Stimulated activated naive CD4-positive, alpha-beta T cell (primary cell): Measurements from ENCODE around the gene IGF1R.
"Not testable (repeated sequence)": the region's sequence is repeated elsewhere in the genome, so short reads cannot be mapped to it uniquely, and the experiment has no call there.

Experiments
- DNase-seq, 6 experiments: peaks; one replicate each; lab custom pipeline; 2025; lab: John Stamatoyannopoulos, UW

The IGF1R gene

GRCh38 chr15:98647774-98648653, at the start of gene IGF1R:
IGF1R (plus strand) TSS chr15:98648539; CDS start chr15:98649582, 1,043 bp downstream.
- peak; percentile 84 to 93 (median 90) for DNase-seq

GRCh38 chr15:98599909-98600691, 48.2 kb upstream of the IGF1R start:
- peak in 5 of 6 experiments; percentile 8 to 70 (median 48) for DNase-seq

- no peak for DNase-seq
Measured at GRCh38 chr15:98604983-98605382, 43.4 kb upstream of the IGF1R start.

GRCh38 chr15:98609144-98609852, 39.0 kb upstream of the IGF1R start:
- no peak for DNase-seq

- no peak for DNase-seq
Measured at GRCh38 chr15:98610991-98611390, 37.3 kb upstream of the IGF1R start.

GRCh38 chr15:98611808-98612207, 36.5 kb upstream of the IGF1R start:
- no peak for DNase-seq

GRCh38 chr15:98612490-98613110, 35.7 kb upstream of the IGF1R start:
- DNase-seq, result peak in 1 of 6 experiments; percentile 16

- DNase-seq, result no peak
Measured at GRCh38 chr15:98614681-98615080, 33.7 kb upstream of the IGF1R start.

- DNase-seq, result no peak
Measured at GRCh38 chr15:98616397-98616796, 31.9 kb upstream of the IGF1R start.

GRCh38 chr15:98617328-98617980, 30.9 kb upstream of the IGF1R start:
- DNase-seq, result no peak

- not testable (repeated sequence) for DNase-seq
Measured at GRCh38 chr15:98618576-98618975, 29.8 kb upstream of the IGF1R start.

- no peak for DNase-seq
Measured at GRCh38 chr15:98620020-98620419, 28.3 kb upstream of the IGF1R start.

GRCh38 chr15:98621021-98621420, 27.3 kb upstream of the IGF1R start:
- DNase-seq, result no peak

- no peak for DNase-seq
Measured at GRCh38 chr15:98625614-98626013, 22.7 kb upstream of the IGF1R start.

- no peak for DNase-seq
Measured at GRCh38 chr15:98626153-98626552, 22.2 kb upstream of the IGF1R start.

GRCh38 chr15:98628216-98628615, 20.1 kb upstream of the IGF1R start:
- DNase-seq, result no peak

- DNase-seq, result peak in 2 of 6 experiments; percentile 20 to 21
Measured at GRCh38 chr15:98635848-98636247, 12.5 kb upstream of the IGF1R start.

- no peak for DNase-seq
Measured at GRCh38 chr15:98643115-98643514, 5.2 kb upstream of the IGF1R start.

- no peak for DNase-seq
Measured at GRCh38 chr15:98646546-98647025, 1.8 kb upstream of the IGF1R start.

GRCh38 chr15:98647026-98647773, 1.1 kb upstream of the IGF1R start:
- peak; percentile 53 to 90 (median 75) for DNase-seq
